Measurements from ENCODE around the gene SNX14. TPM values are rescaled to one million over a fixed set of nuclear protein-coding genes. Genes with fewer than 3 reads are reported as not detected.

The SNX14 gene
- total RNA-seq, 1 experiment from 2014 or later: 119 TPM

DNA sequence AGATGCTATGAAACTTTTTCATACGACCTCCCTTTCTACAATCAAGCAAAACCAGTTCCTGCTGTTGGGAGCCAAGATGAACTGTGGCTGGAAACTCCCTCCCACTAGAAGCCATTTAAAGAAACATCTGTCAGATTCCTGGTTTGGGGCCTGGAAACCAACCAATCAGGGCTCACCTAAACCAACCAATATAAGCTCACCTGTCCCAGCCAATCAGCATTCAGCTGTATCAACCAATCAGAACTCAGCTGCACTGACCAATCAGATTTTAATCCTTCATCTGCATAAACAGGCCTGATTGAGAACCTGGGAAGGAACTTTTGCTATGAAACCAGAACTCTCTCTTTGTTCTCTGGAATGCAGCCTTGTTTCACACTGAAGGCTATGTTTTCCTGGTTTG lies 42.4 kb downstream of the SNX14 start:
- in situ Hi-C loops (cut with HindIII; ENCODE audit: low pct_unique_long_range_greater_than_20kb, low sequenced_read_pairs) (no loop called here), intact Hi-C loops (cut with micrococcal nuclease; ENCODE audit: unreplicated experiment) (no loop called here)
- BruUV-seq (replicated peaks): no TSS peak
- Histone ChIP-seq H3K27ac (ENCODE audit: low read length) (no peak overlapping the region), H3K27me3 (ENCODE audit: control insufficient read depth, insufficient read depth, low read length) (no peaks in the 10 kb centered on the region), H3K36me3 (ENCODE audit: control insufficient read depth, insufficient read depth, low read length) (0 out of 2 replicates have a peak, but pooled peaks cover 2% of the 10 kb centered on the region), H3K4me3 (ENCODE audit: low read depth in 2 of 2, low read length in 2 of 2) (no peak overlapping the region), H3K4me1 (ENCODE audit: control insufficient read depth, insufficient read depth, low read length) (no peaks in the 10 kb centered on the region), H3K9me3 (ENCODE audit: control insufficient read depth, insufficient read depth, low read depth, low read length) (no peaks in the 10 kb centered on the region)
- DNase-seq (ENCODE audit: low read depth, low spot score): no peak
- no peak for ATAC-seq
- POLR2A ChIA-PET: no interaction called here
- CTCF ChIA-PET: no interaction called here
- TF ChIP-seq, protein P1, sequence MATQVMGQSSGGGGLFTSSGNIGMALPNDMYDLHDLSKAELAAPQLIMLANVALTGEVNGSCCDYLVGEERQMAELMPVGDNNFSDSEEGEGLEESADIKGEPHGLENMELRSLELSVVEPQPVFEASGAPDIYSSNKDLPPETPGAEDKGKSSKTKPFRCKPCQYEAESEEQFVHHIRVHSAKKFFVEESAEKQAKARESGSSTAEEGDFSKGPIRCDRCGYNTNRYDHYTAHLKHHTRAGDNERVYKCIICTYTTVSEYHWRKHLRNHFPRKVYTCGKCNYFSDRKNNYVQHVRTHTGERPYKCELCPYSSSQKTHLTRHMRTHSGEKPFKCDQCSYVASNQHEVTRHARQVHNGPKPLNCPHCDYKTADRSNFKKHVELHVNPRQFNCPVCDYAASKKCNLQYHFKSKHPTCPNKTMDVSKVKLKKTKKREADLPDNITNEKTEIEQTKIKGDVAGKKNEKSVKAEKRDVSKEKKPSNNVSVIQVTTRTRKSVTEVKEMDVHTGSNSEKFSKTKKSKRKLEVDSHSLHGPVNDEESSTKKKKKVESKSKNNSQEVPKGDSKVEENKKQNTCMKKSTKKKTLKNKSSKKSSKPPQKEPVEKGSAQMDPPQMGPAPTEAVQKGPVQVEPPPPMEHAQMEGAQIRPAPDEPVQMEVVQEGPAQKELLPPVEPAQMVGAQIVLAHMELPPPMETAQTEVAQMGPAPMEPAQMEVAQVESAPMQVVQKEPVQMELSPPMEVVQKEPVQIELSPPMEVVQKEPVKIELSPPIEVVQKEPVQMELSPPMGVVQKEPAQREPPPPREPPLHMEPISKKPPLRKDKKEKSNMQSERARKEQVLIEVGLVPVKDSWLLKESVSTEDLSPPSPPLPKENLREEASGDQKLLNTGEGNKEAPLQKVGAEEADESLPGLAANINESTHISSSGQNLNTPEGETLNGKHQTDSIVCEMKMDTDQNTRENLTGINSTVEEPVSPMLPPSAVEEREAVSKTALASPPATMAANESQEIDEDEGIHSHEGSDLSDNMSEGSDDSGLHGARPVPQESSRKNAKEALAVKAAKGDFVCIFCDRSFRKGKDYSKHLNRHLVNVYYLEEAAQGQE (IDR thresholded peaks at IDR 0.05; ENCODE audit: insufficient read depth in 1 of 2, low read depth in 2 of 2, low read length in 1 of 2): no peak
- no peak for TF ChIP-seq SIN3A (IDR thresholded peaks at IDR 0.05; ENCODE audit: borderline replicate concordance, insufficient read depth, low read depth, low read length)
- TF ChIP-seq TCF7L2 (IDR thresholded peaks at IDR 0.05; ENCODE audit: low read depth, low read length): no peak

DNA sequence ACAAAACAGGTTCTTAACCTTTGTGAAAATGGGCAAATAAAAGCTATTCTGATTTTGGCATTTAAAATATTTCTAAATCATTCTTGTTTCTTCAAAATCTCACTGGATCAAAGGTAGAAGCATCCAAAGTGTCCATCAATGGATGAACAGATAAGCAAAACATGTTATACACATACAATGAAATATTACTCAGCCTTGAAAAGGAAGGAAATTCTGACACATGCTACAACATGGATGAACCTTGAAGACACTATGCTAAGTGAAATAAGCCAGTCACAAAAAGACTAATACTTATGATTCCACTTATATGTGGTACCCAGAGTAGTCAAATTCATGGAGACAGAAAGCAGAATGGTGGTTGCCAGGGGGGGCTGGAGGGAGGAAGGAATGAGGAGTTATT lies 45.9 kb downstream of the SNX14 start:
- no TSS peak for BruUV-seq (replicated peaks)
- ChIA-PET CTCF (no interaction called here), POLR2A (no interaction called here)
- no peaks in the 10 kb centered on the region for H3K4me1 ChIP-seq (ENCODE audit: control insufficient read depth, insufficient read depth, low read length)
- H3K27me3 ChIP-seq (ENCODE audit: control insufficient read depth, insufficient read depth, low read length): no peaks in the 10 kb centered on the region
- TF ChIP-seq TCF7L2 (IDR thresholded peaks at IDR 0.05; ENCODE audit: low read depth, low read length) (no peak), POLR2AphosphoS5 (IDR thresholded peaks at IDR 0.05; ENCODE audit: low read depth, low read length) (no peak), SIN3A (IDR thresholded peaks at IDR 0.05; ENCODE audit: borderline replicate concordance, insufficient read depth, low read depth, low read length) (no peak)
- TF ChIP-seq, protein P2, sequence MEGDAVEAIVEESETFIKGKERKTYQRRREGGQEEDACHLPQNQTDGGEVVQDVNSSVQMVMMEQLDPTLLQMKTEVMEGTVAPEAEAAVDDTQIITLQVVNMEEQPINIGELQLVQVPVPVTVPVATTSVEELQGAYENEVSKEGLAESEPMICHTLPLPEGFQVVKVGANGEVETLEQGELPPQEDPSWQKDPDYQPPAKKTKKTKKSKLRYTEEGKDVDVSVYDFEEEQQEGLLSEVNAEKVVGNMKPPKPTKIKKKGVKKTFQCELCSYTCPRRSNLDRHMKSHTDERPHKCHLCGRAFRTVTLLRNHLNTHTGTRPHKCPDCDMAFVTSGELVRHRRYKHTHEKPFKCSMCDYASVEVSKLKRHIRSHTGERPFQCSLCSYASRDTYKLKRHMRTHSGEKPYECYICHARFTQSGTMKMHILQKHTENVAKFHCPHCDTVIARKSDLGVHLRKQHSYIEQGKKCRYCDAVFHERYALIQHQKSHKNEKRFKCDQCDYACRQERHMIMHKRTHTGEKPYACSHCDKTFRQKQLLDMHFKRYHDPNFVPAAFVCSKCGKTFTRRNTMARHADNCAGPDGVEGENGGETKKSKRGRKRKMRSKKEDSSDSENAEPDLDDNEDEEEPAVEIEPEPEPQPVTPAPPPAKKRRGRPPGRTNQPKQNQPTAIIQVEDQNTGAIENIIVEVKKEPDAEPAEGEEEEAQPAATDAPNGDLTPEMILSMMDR (IDR thresholded peaks at IDR 0.05): no peak
- TF ChIP-seq, protein P1 (IDR thresholded peaks at IDR 0.05; ENCODE audit: insufficient read depth in 1 of 2, low read depth in 2 of 2, low read length in 1 of 2): no peak
- no peak for DNase-seq (ENCODE audit: low read depth, low spot score)
- H3K4me3 ChIP-seq (ENCODE audit: low read depth in 2 of 2, low read length in 2 of 2): no peak overlapping the region
- peaks cover 14% of the 10 kb centered on the region; the same call in 1 of the 2 replicates for H3K36me3 ChIP-seq (ENCODE audit: control insufficient read depth, insufficient read depth, low read length)
- intact Hi-C loops (cut with micrococcal nuclease; ENCODE audit: unreplicated experiment) (no loop called here), in situ Hi-C loops (cut with HindIII; ENCODE audit: low pct_unique_long_range_greater_than_20kb, low sequenced_read_pairs) (no loop called here)
- ATAC-seq: no peak
- no peak overlapping the region for H3K27ac ChIP-seq (ENCODE audit: low read length)
- no peaks in the 10 kb centered on the region for H3K9me3 ChIP-seq (ENCODE audit: control insufficient read depth, insufficient read depth, low read depth, low read length)

Data from Panc1 (cell line).